NCI-H2029 (cell line): ENCODE results near the gene PALD1.

Experiments used
- DNase-seq: peaks from one replicate; lab custom pipeline; 2025; lab: John Stamatoyannopoulos, UW

PALD1 gene

GRCh38 chr10:70478191-70479164 lies at the start of gene PALD1:
PALD1 (plus strand) TSS chr10:70478767; CDS start chr10:70525952, 47,185 bp downstream.
- DNase-seq = no peak

- no peak for DNase-seq
These were observed 47.8 kb upstream of the PALD1 start for GRCh38 chr10:70430493-70431445.

GRCh38 chr10:70432101-70432500 lies 46.5 kb upstream of the PALD1 start:
- DNase-seq = no peak

GRCh38 chr10:70432561-70433263 lies 45.9 kb upstream of the PALD1 start:
- DNase-seq = no peak

GRCh38 chr10:70433581-70434280 lies 44.8 kb upstream of the PALD1 start:
- DNase-seq = no peak

- no peak for DNase-seq
These were observed 43.1 kb upstream of the PALD1 start for GRCh38 chr10:70435241-70436085.

GRCh38 chr10:70437721-70438120 lies 40.8 kb upstream of the PALD1 start:
- DNase-seq = no peak

GRCh38 chr10:70440296-70441160 lies 38.0 kb upstream of the PALD1 start:
- no peak for DNase-seq

GRCh38 chr10:70441161-70441894 lies 37.2 kb upstream of the PALD1 start, which contains the start of gene NODAL:
NODAL (minus strand) TSS chr10:70441681; CDS start chr10:70441667, 14 bp downstream.
- DNase-seq = no peak

GRCh38 chr10:70441895-70442309 lies 36.7 kb upstream of the PALD1 start:
- no peak for DNase-seq

GRCh38 chr10:70442332-70442988 lies 36.1 kb upstream of the PALD1 start:
- DNase-seq = no peak

GRCh38 chr10:70444744-70445143 lies 33.8 kb upstream of the PALD1 start:
- no peak for DNase-seq

- no peak for DNase-seq
These were observed 32.6 kb upstream of the PALD1 start for GRCh38 chr10:70445718-70446657.

- DNase-seq = no peak
These were observed 30.3 kb upstream of the PALD1 start for GRCh38 chr10:70448236-70448635.

- DNase-seq = no peak
These were observed 23.3 kb upstream of the PALD1 start for GRCh38 chr10:70455213-70455630.

GRCh38 chr10:70456164-70456563 lies 22.4 kb upstream of the PALD1 start:
- DNase-seq = no peak
